ENCODE data around the gene CDC42EP1. TPM values are rescaled to one million over a fixed set of nuclear protein-coding genes. Genes with fewer than 3 reads are reported as not detected.

CDC42EP1 gene
- polyA plus RNA-seq, 1 donor from 2014 or later: 0.24 TPM

- H2AFZ ChIP-seq (ENCODE audit: low read depth, low read length): no peak overlapping the region
- no peak overlapping the region for H3K27ac ChIP-seq (ENCODE audit: low read length)
- no peaks in the 10 kb centered on the region for H3F3A ChIP-seq (ENCODE audit: insufficient read depth, low read length, poor library complexity, severe bottlenecking)
- no peaks in the 10 kb centered on the region for H3K9me3 ChIP-seq (ENCODE audit: low read length)
- H3K27me3 ChIP-seq (ENCODE audit: insufficient read depth, low read depth, low read length): no peaks in the 10 kb centered on the region
- no peaks in the 10 kb centered on the region for H3K9me2 ChIP-seq (ENCODE audit: insufficient read depth, low read length)
- no peaks in the 10 kb centered on the region for H3K79me2 ChIP-seq (replicated peaks; ENCODE audit: insufficient read depth, low read length)
- no peaks in the 10 kb centered on the region for H3K36me3 ChIP-seq (ENCODE audit: insufficient read depth, low read length)
- no peaks in the 10 kb centered on the region for H4K20me1 ChIP-seq (ENCODE audit: insufficient read depth)
- H3K4me3 ChIP-seq (ENCODE audit: low read length): no peak overlapping the region
- TF ChIP-seq SMC3 (conservative IDR thresholded peaks at IDR 0.05; ENCODE audit: poor library complexity) (no peak), MXI1 (conservative IDR thresholded peaks at IDR 0.05; ENCODE audit: poor library complexity, severe bottlenecking) (no peak), POLR2AphosphoS5 (IDR thresholded peaks at IDR 0.05) (no peak), EZH2 (IDR thresholded peaks at IDR 0.05; ENCODE audit: borderline replicate concordance, insufficient read depth, low read length, poor library complexity, severe bottlenecking) (no peak), REST (IDR thresholded peaks at IDR 0.05; ENCODE audit: borderline replicate concordance) (no peak), CTCF (IDR thresholded peaks at IDR 0.05; ENCODE audit: poor library complexity, severe bottlenecking) (no peak), RAD21 (conservative IDR thresholded peaks at IDR 0.05) (no peak), TAF1 (IDR thresholded peaks at IDR 0.05; ENCODE audit: low read depth) (no peak), EP300 (conservative IDR thresholded peaks at IDR 0.05; ENCODE audit: poor library complexity, severe bottlenecking) (no peak)
- H3K4me2 ChIP-seq (ENCODE audit: low read length): no peak overlapping the region
- H3K9ac ChIP-seq (ENCODE audit: low read length): no peak overlapping the region
Observed at GRCh38 chr22:37542959-37543358, 17.3 kb upstream of the CDC42EP1 start.

- H3K9me3 ChIP-seq (ENCODE audit: low read length): no peaks in the 10 kb centered on the region
- no peaks in the 10 kb centered on the region for H3F3A ChIP-seq (ENCODE audit: insufficient read depth, low read length, poor library complexity, severe bottlenecking)
- no peak overlapping the region for H3K9ac ChIP-seq (ENCODE audit: low read length)
- H3K27me3 ChIP-seq (ENCODE audit: insufficient read depth, low read depth, low read length): no peaks in the 10 kb centered on the region
- no peaks in the 10 kb centered on the region for H4K20me1 ChIP-seq (ENCODE audit: insufficient read depth)
- H3K27ac ChIP-seq (ENCODE audit: low read length): no peak overlapping the region
- H3K79me2 ChIP-seq (replicated peaks; ENCODE audit: insufficient read depth, low read length): no peaks in the 10 kb centered on the region
- H3K36me3 ChIP-seq (ENCODE audit: insufficient read depth, low read length): no peaks in the 10 kb centered on the region
- no peak overlapping the region for H3K4me3 ChIP-seq (ENCODE audit: low read length)
- no peak overlapping the region for H2AFZ ChIP-seq (ENCODE audit: low read depth, low read length)
- TF ChIP-seq SMC3 (conservative IDR thresholded peaks at IDR 0.05; ENCODE audit: poor library complexity) (no peak), POLR2AphosphoS5 (IDR thresholded peaks at IDR 0.05) (no peak), REST (IDR thresholded peaks at IDR 0.05; ENCODE audit: borderline replicate concordance) (no peak), EZH2 (IDR thresholded peaks at IDR 0.05; ENCODE audit: borderline replicate concordance, insufficient read depth, low read length, poor library complexity, severe bottlenecking) (no peak), RAD21 (conservative IDR thresholded peaks at IDR 0.05) (no peak)
- no peaks in the 10 kb centered on the region for H3K9me2 ChIP-seq (ENCODE audit: insufficient read depth, low read length)
- H3K4me2 ChIP-seq (ENCODE audit: low read length): no peak overlapping the region
Observed at GRCh38 chr22:37544955-37545702, 15.2 kb upstream of the CDC42EP1 start.
